ENCODE measurements around the gene ACTR5. TPM values are rescaled to one million over a fixed set of nuclear protein-coding genes. Genes with fewer than 3 reads are reported as not detected.

Gene ACTR5
- total and polyA plus RNA-seq, 2 donors (not counting 1 experiment from before 2014, with no cell fraction given), result 4.4 to 5.9 TPM

DNA sequence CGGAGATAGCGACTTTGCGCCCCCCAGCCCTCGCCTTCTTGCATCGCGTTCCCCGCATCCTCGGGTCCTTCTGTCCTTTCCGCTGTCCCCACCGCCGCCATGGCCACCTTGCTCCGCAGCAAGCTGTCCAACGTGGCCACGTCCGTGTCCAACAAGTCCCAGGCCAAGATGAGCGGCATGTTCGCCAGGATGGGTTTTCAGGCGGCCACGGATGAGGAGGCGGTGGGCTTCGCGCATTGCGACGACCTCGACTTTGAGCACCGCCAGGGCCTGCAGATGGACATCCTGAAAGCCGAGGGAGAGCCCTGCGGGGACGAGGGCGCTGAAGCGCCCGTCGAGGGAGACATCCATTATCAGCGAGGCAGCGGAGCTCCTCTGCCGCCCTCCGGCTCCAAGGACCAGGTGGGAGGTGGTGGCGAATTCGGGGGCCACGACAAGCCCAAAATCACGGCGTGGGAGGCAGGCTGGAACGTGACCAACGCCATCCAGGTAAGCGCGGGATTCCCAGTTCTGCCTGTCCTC is 23.6 kb upstream of the ACTR5 start:
- H3K9ac ChIP-seq (ENCODE audit: insufficient read depth, low read length), result no peak overlapping the region
- no peaks in the 10 kb centered on the region for H3K36me3 ChIP-seq (ENCODE audit: control insufficient read depth, insufficient read depth, low read length)
- peaks cover 86% of the 10 kb centered on the region for H3K27me3 ChIP-seq (ENCODE audit: control insufficient read depth, insufficient read depth, low read length)
- no peak overlapping the region for H3K27ac ChIP-seq (ENCODE audit: insufficient read depth, low read length)
- no peak overlapping the region for H3K4me2 ChIP-seq (ENCODE audit: extremely low read depth, insufficient read depth, low read length)
- TF ChIP-seq EZH2 (IDR thresholded peaks at IDR 0.05; ENCODE audit: low read length, missing control alignments), result peak; percentile 90
- TF ChIP-seq, protein P1, sequence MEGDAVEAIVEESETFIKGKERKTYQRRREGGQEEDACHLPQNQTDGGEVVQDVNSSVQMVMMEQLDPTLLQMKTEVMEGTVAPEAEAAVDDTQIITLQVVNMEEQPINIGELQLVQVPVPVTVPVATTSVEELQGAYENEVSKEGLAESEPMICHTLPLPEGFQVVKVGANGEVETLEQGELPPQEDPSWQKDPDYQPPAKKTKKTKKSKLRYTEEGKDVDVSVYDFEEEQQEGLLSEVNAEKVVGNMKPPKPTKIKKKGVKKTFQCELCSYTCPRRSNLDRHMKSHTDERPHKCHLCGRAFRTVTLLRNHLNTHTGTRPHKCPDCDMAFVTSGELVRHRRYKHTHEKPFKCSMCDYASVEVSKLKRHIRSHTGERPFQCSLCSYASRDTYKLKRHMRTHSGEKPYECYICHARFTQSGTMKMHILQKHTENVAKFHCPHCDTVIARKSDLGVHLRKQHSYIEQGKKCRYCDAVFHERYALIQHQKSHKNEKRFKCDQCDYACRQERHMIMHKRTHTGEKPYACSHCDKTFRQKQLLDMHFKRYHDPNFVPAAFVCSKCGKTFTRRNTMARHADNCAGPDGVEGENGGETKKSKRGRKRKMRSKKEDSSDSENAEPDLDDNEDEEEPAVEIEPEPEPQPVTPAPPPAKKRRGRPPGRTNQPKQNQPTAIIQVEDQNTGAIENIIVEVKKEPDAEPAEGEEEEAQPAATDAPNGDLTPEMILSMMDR (conservative IDR thresholded peaks at IDR 0.05 in 1 of 2, IDR thresholded peaks at IDR 0.05 in 1 of 2; ENCODE audit: low read depth in 1 of 2, low read length in 2 of 2), result no peak
- no peaks in the 10 kb centered on the region for H3K9me3 ChIP-seq (ENCODE audit: control insufficient read depth, insufficient read depth, low read depth, low read length)
- H3K4me1 ChIP-seq (ENCODE audit: control insufficient read depth, extremely low read depth, insufficient read depth, low read length), result no peaks in the 10 kb centered on the region
- H4K20me1 ChIP-seq (ENCODE audit: control insufficient read depth, extremely low read depth, insufficient read depth, low read length), result no peaks in the 10 kb centered on the region
- no peak overlapping the region for H3K4me3 ChIP-seq (replicated peaks in 1 of 4; ENCODE audit: control extremely low read depth in 1 of 4, insufficient read depth in 1 of 4, low read depth in 3 of 4, low read length in 4 of 4)
- no peaks in the 10 kb centered on the region for H3K79me2 ChIP-seq (ENCODE audit: control insufficient read depth, insufficient read depth, low read length)
- no peak overlapping the region for H2AFZ ChIP-seq (ENCODE audit: low read length)
- DNase-seq (ENCODE audit: low read depth in 2 of 2), result no peak

DNA sequence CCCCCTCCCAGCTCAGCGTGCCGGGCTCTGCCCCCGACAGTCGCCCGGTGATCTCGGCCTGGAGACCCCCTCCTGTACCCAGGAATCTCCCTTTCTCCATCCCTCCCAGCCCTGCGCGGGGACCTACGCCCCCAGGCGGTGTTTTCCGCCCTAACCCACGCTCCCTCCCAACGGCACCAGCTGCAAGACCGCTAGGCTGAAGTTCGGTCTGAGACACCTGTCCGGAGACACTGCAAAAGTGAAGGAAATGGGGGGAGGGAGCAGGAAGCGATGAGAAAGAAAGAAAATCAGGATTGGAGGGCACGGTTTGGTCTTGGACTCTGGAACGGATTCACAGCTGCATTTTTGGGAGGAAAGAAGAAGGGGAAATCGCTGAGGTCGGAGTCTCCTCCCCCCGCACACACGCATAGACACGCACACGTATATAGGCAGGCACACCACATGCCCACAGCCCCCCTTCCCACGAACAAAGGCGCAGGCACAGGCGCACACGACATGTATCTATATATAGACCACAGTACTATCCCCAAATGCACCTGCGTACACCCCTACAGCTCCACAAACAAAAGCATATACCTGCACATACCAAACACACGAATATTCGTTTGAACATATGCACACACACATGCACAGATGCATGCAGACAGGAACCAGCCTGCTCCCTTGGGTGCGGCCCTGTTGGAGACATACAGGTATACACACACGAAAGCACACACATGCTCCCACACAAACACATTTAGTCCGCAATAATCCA is 22.9 kb upstream of the ACTR5 start:
- no peaks in the 10 kb centered on the region for H3K79me2 ChIP-seq (ENCODE audit: control insufficient read depth, insufficient read depth, low read length)
- peaks cover 90% of the 10 kb centered on the region for H3K27me3 ChIP-seq (ENCODE audit: control insufficient read depth, insufficient read depth, low read length)
- H3K4me2 ChIP-seq (ENCODE audit: extremely low read depth, insufficient read depth, low read length), result no peak overlapping the region
- no peaks in the 10 kb centered on the region for H3K9me3 ChIP-seq (ENCODE audit: control insufficient read depth, insufficient read depth, low read depth, low read length)
- TF ChIP-seq, protein P1 (conservative IDR thresholded peaks at IDR 0.05 in 1 of 2, IDR thresholded peaks at IDR 0.05 in 1 of 2; ENCODE audit: low read depth in 1 of 2, low read length in 2 of 2), result no peak
- peak; percentile 35 for TF ChIP-seq EZH2 (IDR thresholded peaks at IDR 0.05; ENCODE audit: low read length, missing control alignments)
- H3K4me3 ChIP-seq (replicated peaks in 1 of 4; ENCODE audit: control extremely low read depth in 1 of 4, insufficient read depth in 1 of 4, low read depth in 3 of 4, low read length in 4 of 4), result no peak overlapping the region
- no peak overlapping the region for H3K9ac ChIP-seq (ENCODE audit: insufficient read depth, low read length)
- H3K36me3 ChIP-seq (ENCODE audit: control insufficient read depth, insufficient read depth, low read length), result no peaks in the 10 kb centered on the region
- H3K27ac ChIP-seq (ENCODE audit: insufficient read depth, low read length), result no peak overlapping the region
- no peaks in the 10 kb centered on the region for H4K20me1 ChIP-seq (ENCODE audit: control insufficient read depth, extremely low read depth, insufficient read depth, low read length)
- no peak for DNase-seq (ENCODE audit: low read depth in 2 of 2)
- no peaks in the 10 kb centered on the region for H3K4me1 ChIP-seq (ENCODE audit: control insufficient read depth, extremely low read depth, insufficient read depth, low read length)
- no peak overlapping the region for H2AFZ ChIP-seq (ENCODE audit: low read length)

DNA sequence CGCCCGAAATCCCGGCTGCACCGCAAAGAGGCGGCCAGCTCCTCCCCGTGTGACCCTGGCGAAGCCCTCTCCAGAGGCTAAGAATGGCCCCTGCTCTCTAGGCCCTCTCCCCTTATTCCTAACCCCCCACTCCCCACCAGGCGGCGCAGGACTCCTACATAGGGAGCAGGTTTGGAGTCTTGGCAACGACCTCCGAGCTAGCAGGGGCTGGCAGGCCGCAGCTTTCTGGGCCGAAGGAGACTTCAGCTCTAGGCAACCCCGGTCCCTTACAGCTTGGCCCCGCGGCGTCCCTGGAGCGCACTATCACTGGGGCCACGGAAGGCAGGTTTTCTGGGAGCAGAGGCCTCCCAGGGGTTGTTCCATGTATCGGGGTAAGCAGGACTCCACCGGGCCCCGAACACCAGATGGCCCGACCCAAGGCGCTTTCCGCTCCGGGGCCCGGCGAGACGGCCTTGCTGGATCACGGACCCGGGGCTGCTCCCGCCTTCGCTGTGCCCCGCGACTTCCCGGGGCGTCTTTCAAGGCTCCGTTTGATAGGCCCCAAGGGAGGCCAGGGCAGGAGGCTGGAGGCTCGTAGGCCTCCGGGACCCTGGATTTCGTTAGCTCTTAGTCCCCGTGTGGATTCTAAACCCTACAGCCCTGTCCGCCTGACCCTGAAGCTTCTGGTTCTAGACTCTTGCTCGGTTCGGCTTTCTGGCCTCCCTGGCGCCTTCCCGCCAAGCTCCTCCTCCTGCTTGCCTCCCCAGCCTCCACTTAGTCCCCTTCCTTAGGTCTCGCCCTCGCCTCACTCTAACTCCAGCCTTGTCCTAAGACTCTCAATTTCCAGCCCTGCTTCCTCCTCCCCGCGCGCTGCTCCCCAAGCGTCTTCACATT is 22.1 kb upstream of the ACTR5 start:
- Histone ChIP-seq H3K4me2 (ENCODE audit: extremely low read depth, insufficient read depth, low read length) (no peak overlapping the region), H4K20me1 (ENCODE audit: control insufficient read depth, extremely low read depth, insufficient read depth, low read length) (no peaks in the 10 kb centered on the region), H3K79me2 (ENCODE audit: control insufficient read depth, insufficient read depth, low read length) (no peaks in the 10 kb centered on the region), H3K4me3 (replicated peaks in 1 of 4; ENCODE audit: control extremely low read depth in 1 of 4, insufficient read depth in 1 of 4, low read depth in 3 of 4, low read length in 4 of 4) (no peak overlapping the region), H3K4me1 (ENCODE audit: control insufficient read depth, extremely low read depth, insufficient read depth, low read length) (no peaks in the 10 kb centered on the region), H3K36me3 (ENCODE audit: control insufficient read depth, insufficient read depth, low read length) (no peaks in the 10 kb centered on the region), H3K9me3 (ENCODE audit: control insufficient read depth, insufficient read depth, low read depth, low read length) (no peaks in the 10 kb centered on the region), H2AFZ (ENCODE audit: low read length) (no peak overlapping the region), H3K9ac (ENCODE audit: insufficient read depth, low read length) (no peak overlapping the region), H3K27me3 (ENCODE audit: control insufficient read depth, insufficient read depth, low read length) (peaks cover 94% of the 10 kb centered on the region), H3K27ac (ENCODE audit: insufficient read depth, low read length) (no peak overlapping the region)
- peak in 1 of 2 donors; percentile 34 for DNase-seq (ENCODE audit: low read depth in 2 of 2)
- peak; percentile 29 for TF ChIP-seq EZH2 (IDR thresholded peaks at IDR 0.05; ENCODE audit: low read length, missing control alignments)
- TF ChIP-seq, protein P1 (conservative IDR thresholded peaks at IDR 0.05 in 1 of 2, IDR thresholded peaks at IDR 0.05 in 1 of 2; ENCODE audit: low read depth in 1 of 2, low read length in 2 of 2), result peak; percentile 20 to 43

Data from fibroblast of lung (primary cell).